ENCODE measurements around the gene EYA4. TPM values are rescaled to one million over a fixed set of nuclear protein-coding genes. Genes with fewer than 3 reads are reported as not detected.

EYA4 gene
- total RNA-seq, 1 experiment from 2014 or later: 0.24 TPM

- no peak for TF ChIP-seq NR1H2 (CRISPR knock-in tag; IDR thresholded peaks at IDR 0.05)
- TF ChIP-seq OVOL2 (CRISPR knock-in tag; IDR thresholded peaks at IDR 0.05; ENCODE audit: borderline replicate concordance): no peak
- TF ChIP-seq NR3C1 (CRISPR knock-in tag; conservative IDR thresholded peaks at IDR 0.05; ENCODE audit: low read depth): no peak
- TF ChIP-seq NR2C2 (CRISPR knock-in tag; IDR thresholded peaks at IDR 0.05): no peak
- TF ChIP-seq ZNF671 (CRISPR knock-in tag; IDR thresholded peaks at IDR 0.05): no peak
- TF ChIP-seq ZNF281 (CRISPR knock-in tag; IDR thresholded peaks at IDR 0.05): no peak
Measured at GRCh38 chr6:133359760-133360159, 118.6 kb downstream of the EYA4 start (continued).

GRCh38 chr6:133360194-133360593, 119.0 kb downstream of the EYA4 start:
- POLR2A ChIA-PET: no interaction called here
- ATAC-seq (no peak), DNase-seq (ENCODE audit: low spot score) (no peak)
- CTCF ChIA-PET: no interaction called here
- Mint-ChIP-seq H3K36me3 (no peaks in the 10 kb centered on the region), H3K27ac (no peak overlapping the region), H3K9me3 (no peaks in the 10 kb centered on the region), H3K4me1 (peaks cover 7% of the 10 kb centered on the region), H3K27me3 (ENCODE audit: low read depth) (no peaks in the 10 kb centered on the region), H3K4me3 (no peak overlapping the region)
- TF ChIP-seq ZNF317 (CRISPR knock-in tag; IDR thresholded peaks at IDR 0.05; ENCODE audit: borderline replicate concordance, low read depth): no peak
- TF ChIP-seq TEAD1 (CRISPR knock-in tag; IDR thresholded peaks at IDR 0.05): no peak
- TF ChIP-seq ESRRA (CRISPR knock-in tag; IDR thresholded peaks at IDR 0.05; ENCODE audit: borderline replicate concordance): no peak
- TF ChIP-seq ZNF396 (CRISPR knock-in tag; IDR thresholded peaks at IDR 0.05; ENCODE audit: borderline replicate concordance): no peak
- no peak for TF ChIP-seq ZNF532 (CRISPR knock-in tag; IDR thresholded peaks at IDR 0.05; ENCODE audit: borderline replicate concordance)
- TF ChIP-seq ZNF232 (CRISPR knock-in tag; IDR thresholded peaks at IDR 0.05): no peak
- no peak for TF ChIP-seq AR (CRISPR knock-in tag; IDR thresholded peaks at IDR 0.05)
- TF ChIP-seq FOXK1 (CRISPR knock-in tag; IDR thresholded peaks at IDR 0.05): no peak
- no peak for TF ChIP-seq ATF6 (CRISPR knock-in tag; IDR thresholded peaks at IDR 0.05)
- TF ChIP-seq IRF1 (CRISPR knock-in tag; IDR thresholded peaks at IDR 0.05): no peak
- TF ChIP-seq ZBTB21 (CRISPR knock-in tag; IDR thresholded peaks at IDR 0.05; ENCODE audit: borderline replicate concordance): no peak
- TF ChIP-seq RELA (CRISPR knock-in tag; IDR thresholded peaks at IDR 0.05; ENCODE audit: borderline replicate concordance): no peak
- no peak for TF ChIP-seq CREM (CRISPR knock-in tag; IDR thresholded peaks at IDR 0.05)
